HepG2 (cell line): ENCODE data around the gene PMFBP1. TPM values are rescaled to one million over a fixed set of nuclear protein-coding genes. Genes with fewer than 3 reads are reported as not detected.

Experiments used
- ATAC-seq: fragments of 200-7000 bp; cut with Tn5 transposase; 3 replicates; pipeline ENCODE4 v1.9.1; 2020; ENCODE audit warnings: mild to moderate bottlenecking, moderate library complexity
- BruUV-seq: library from RNA; stranded (reverse); fragments of 400-500 nt; replicated peaks from 2 replicates; lab custom pipeline; 2021; lab: Mats Ljungman, UMichigan
- CTCF ChIA-PET: fragments of 300-600 bp; formaldehyde crosslinking; extraction: SDS; loops from one replicate; lab custom pipeline; 2021; ENCODE audit warnings: low total read pairs, inconsistent platforms, low intra/inter-chr PET ratio; lab: Yijun Ruan, JAX
- POLR2A ChIA-PET: fragments of 350-600 bp; sonication (Branson Sonifier 250); formaldehyde crosslinking; loops from one replicate; lab custom pipeline; 2020; ENCODE audit warnings: antibody characterized with exemption, inconsistent platforms; lab: Yijun Ruan, JAX
- DNase-seq: peaks from one replicate; pipeline ENCODE4 v3.0.0-alpha.2; 2015; ENCODE audit warnings: low spot score
- FAIRE-seq: peaks from 3 replicates; lab custom pipeline; 2011; peaks lifted over from hg19 to GRCh38; lab: Jason Lieb, UNC
- H2AFZ ChIP-seq: one replicate; pipeline ENCODE4 v1.6.1; 2011; ENCODE audit warnings: low read length, inconsistent platforms
- H3K27ac ChIP-seq: fragments of 300-600 bp; 3 replicates; pipeline ENCODE4 v1.8.0; 2011; ENCODE audit warnings: mixed run types, mild to moderate bottlenecking, mixed read lengths, low read length, inconsistent platforms; ENCODE audit not compliant: insufficient read depth; ENCODE audit errors: extremely low read length
- H3K27me3 ChIP-seq, 2 experiments: fragments of 200-600 bp in 1 of 2; 2 replicates in 1 of 2; 3 replicates in 1 of 2; pipeline versions ENCODE4 v1.6.0 to v1.8.0; 2011; ENCODE audit warnings: low read length in 2 of 2, mild to moderate bottlenecking in 2 of 2, moderate library complexity in 2 of 2, inconsistent platforms in 1 of 2; ENCODE audit not compliant: insufficient read depth in 2 of 2, control insufficient read depth in 1 of 2
- H3K36me3 ChIP-seq, 2 experiments: fragments of 200-600 bp in 1 of 2; replicated peaks in 1 of 2; 2 replicates in 1 of 2; 3 replicates in 1 of 2; pipeline versions ENCODE4 v1.5.1 to v1.8.0; 2011; ENCODE audit warnings: low read length in 2 of 2, inconsistent platforms in 1 of 2; ENCODE audit not compliant: insufficient read depth in 2 of 2, control insufficient read depth in 1 of 2
- H3K4me1 ChIP-seq: 2 replicates; pipeline ENCODE4 v1.5.1; 2012; ENCODE audit warnings: low read length, inconsistent platforms; ENCODE audit not compliant: insufficient read depth
- H3K4me2 ChIP-seq: 2 replicates; pipeline ENCODE4 v1.6.0; 2011; ENCODE audit warnings: low read depth, low read length, inconsistent platforms
- H3K4me3 ChIP-seq, 3 experiments: fragments of 200-600 bp in 1 of 3; sonication (generic), shearing (Covaris generic) in 1 of 3; replicated peaks in 1 of 3; 2 replicates each; pipeline ENCODE4 v1.5.1; 2011 to 2016; ENCODE audit warnings: low read length in 3 of 3, inconsistent platforms in 2 of 3, low read depth in 2 of 3, mild to moderate bottlenecking in 2 of 3, control low read depth in 1 of 3, mixed read lengths in 1 of 3; ENCODE audit not compliant: insufficient read depth in 1 of 3
- H3K79me2 ChIP-seq: one replicate; pipeline ENCODE4 v1.6.1; 2011; ENCODE audit warnings: low read length, inconsistent platforms; ENCODE audit not compliant: insufficient read depth
- H3K9ac ChIP-seq: 2 replicates; pipeline ENCODE4 v1.6.0; 2011; ENCODE audit warnings: mild to moderate bottlenecking, low read depth, low read length, inconsistent platforms; ENCODE audit not compliant: insufficient read depth
- H3K9me3 ChIP-seq: 2 replicates; pipeline ENCODE4 v1.5.1; 2012; ENCODE audit warnings: mild to moderate bottlenecking, low read length
- H4K20me1 ChIP-seq: 2 replicates; pipeline ENCODE4 v1.6.0; 2011; ENCODE audit warnings: inconsistent platforms, mild to moderate bottlenecking, low read length, moderate library complexity; ENCODE audit not compliant: insufficient read depth
- ARID2 ChIP-seq: sonication (generic); formaldehyde crosslinking; IDR thresholded peaks from 2 replicates; pipeline ENCODE4 v1.8.1; 2022; ENCODE audit warnings: mild to moderate bottlenecking, missing genetic modification reagents, borderline replicate concordance
- JUND ChIP-seq: sonication (generic); formaldehyde crosslinking; IDR thresholded peaks from 2 replicates; pipeline ENCODE4 v1.8.0; 2022; ENCODE audit warnings: mild to moderate bottlenecking, missing genetic modification reagents
- PHB2 ChIP-seq: fragments of 450-650 bp; IDR thresholded peaks from 2 replicates; pipeline ENCODE4 v1.6.1; 2018; ENCODE audit not compliant: partially characterized antibody
- TARDBP ChIP-seq: sonication (generic); formaldehyde crosslinking; IDR thresholded peaks from 2 replicates; pipeline ENCODE4 v1.8.0; 2022; ENCODE audit warnings: mild to moderate bottlenecking, missing genetic modification reagents
- TCF12 ChIP-seq, 2 experiments: fragments of 450-650 bp in 1 of 2; sonication (generic) in 1 of 2; formaldehyde crosslinking in 1 of 2; IDR thresholded peaks; 2 replicates each; pipeline versions ENCODE4 v1.6.1 to v1.8.0; 2017 to 2022; ENCODE audit warnings: antibody characterized with exemption in 1 of 2, mild to moderate bottlenecking in 1 of 2, missing genetic modification reagents in 1 of 2, moderate library complexity in 1 of 2
- ZNF292 ChIP-seq: sonication (generic); formaldehyde crosslinking; IDR thresholded peaks from 2 replicates; pipeline ENCODE4 v1.8.1; 2022; ENCODE audit warnings: mild to moderate bottlenecking, low read depth, missing genetic modification reagents, borderline replicate concordance
- ZNF598 ChIP-seq: sonication (generic); formaldehyde crosslinking; IDR thresholded peaks from 2 replicates; pipeline ENCODE4 v1.5.1; 2020; ENCODE audit warnings: mild to moderate bottlenecking, missing genetic modification reagents, borderline replicate concordance
- WGBS: methylation state at CpG from one replicate; pipeline ENCODE4 v1.1.6; 2017; ENCODE audit warnings: low lambda C conversion rate; 5-methylcytosine and 5-hydroxymethylcytosine counted together
- in situ Hi-C: cut with HindIII; loops from 2 replicates; pipeline ENCODE4 v1.10.0; 2017; ENCODE audit warnings: low pct_unique_long_range_greater_than_20kb; ENCODE audit not compliant: extremely low pct_ligation_motif_present
- intact Hi-C: fragments of 100-400 bp; cut with micrococcal nuclease; formaldehyde crosslinking; loops from one replicate; pipeline ENCODE4 v1.10.0; 2022; ENCODE audit not compliant: unreplicated experiment
- polyA plus RNA-seq, 8 experiments: library from polyadenylated mRNA; depleted of rRNA in 3 of 8; stranded (reverse) in 7 of 8; unstranded in 1 of 8; fragments of >200 nt; fragmentation: Illumina TruSeq in 4 of 8; extraction: Trizol in 4 of 8; gene quantifications; 2 replicates each; pipeline versions ENCODE4 v1.2.1 to v1.2.3, GENCODE V29; 2011 to 2016; ENCODE audit warnings: low read depth in 4 of 8, missing spikeins in 1 of 8, mixed read lengths in 1 of 8; ENCODE audit not compliant: insufficient read depth in 1 of 8
- total RNA-seq, 5 experiments: library from RNA; depleted of rRNA; stranded (reverse); fragments of >200 nt; fragmentation: Illumina TruSeq; extraction: Trizol; gene quantifications; 2 replicates each; pipeline ENCODE4 v1.2.3, GENCODE V29; 2016; ENCODE audit warnings: low read depth in 1 of 5
- TF ChIP-seq, protein P1 (sequence below): sonication (generic); formaldehyde crosslinking; IDR thresholded peaks from 2 replicates; pipeline ENCODE4 v1.4.0; 2020; ENCODE audit warnings: missing genetic modification reagents

The PMFBP1 gene
- total and polyA plus RNA-seq, 2 of the 13 experiments (the other 11 are each of a cell fraction or from before 2014, with no cell fraction given) = 1.9 to 3.8 TPM

DNA sequence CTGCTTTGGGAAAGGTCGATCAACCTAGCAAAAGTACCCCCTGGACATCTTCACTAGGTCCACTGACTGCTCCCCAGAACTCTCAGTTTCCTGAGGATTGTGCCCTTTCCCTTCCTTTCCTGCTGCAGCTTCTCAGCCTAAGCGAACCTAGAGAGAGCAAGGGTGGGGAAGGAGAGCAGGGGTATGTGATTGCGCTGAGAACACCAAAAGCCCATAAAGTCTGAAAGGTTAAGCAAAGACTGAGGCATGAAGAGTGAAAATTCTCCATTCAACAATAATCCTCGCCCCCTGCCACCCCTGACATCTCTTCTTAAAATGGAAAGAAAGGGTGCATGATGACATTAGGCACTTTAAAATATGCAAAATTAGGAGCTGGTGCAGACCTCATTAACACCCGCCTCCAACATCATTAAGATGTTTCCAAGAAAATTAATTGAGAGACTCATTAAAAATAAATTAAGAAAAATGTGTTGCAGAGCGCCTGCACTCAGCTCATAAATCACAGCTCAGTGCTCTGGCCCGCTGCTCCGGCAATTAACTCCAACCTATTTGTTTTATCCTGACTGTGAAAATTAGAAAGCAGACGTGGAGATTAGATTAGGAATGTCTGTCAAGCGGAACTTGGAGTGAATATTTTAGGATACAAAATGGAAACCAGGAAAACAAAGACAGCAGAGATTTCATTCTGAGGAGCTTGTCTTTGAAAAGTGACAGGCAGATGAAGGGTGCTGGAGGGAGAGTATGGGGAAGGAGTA lies 49.1 kb upstream of the PMFBP1 start:
- ATAC-seq (no peak), FAIRE-seq (no peak), DNase-seq (no peak)
- no peak overlapping the region for H3K4me2 ChIP-seq
- no peaks in the 10 kb centered on the region for H3K27me3 ChIP-seq
- no peak overlapping the region for H3K9ac ChIP-seq
- no peak for TF ChIP-seq TCF12 (IDR thresholded peaks at IDR 0.05)
- TF ChIP-seq TCF12 (CRISPR knock-in tag; IDR thresholded peaks at IDR 0.05) = no peak
- TF ChIP-seq ZNF598 (CRISPR knock-in tag) = no peak
- no peak for TF ChIP-seq JUND
- TF ChIP-seq ARID2 = no peak
- TF ChIP-seq TARDBP (CRISPR knock-in tag) = no peak
- no peak for TF ChIP-seq ZNF292 (CRISPR knock-in tag)
- no peak for TF ChIP-seq PHB2
- TF ChIP-seq, protein P1, sequence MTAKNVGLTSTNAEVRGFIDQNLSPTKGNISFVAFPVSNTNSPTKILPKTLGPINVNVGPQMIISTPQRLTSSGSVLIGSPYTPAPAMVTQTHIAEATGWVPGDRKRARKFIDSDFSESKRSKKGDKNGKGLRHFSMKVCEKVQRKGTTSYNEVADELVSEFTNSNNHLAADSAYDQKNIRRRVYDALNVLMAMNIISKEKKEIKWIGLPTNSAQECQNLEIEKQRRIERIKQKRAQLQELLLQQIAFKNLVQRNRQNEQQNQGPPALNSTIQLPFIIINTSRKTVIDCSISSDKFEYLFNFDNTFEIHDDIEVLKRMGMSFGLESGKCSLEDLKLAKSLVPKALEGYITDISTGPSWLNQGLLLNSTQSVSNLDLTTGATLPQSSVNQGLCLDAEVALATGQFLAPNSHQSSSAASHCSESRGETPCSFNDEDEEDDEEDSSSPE = no peak
- H3K36me3 ChIP-seq = no peaks in the 10 kb centered on the region
- in situ Hi-C loops = no loop called here
- H2AFZ ChIP-seq = no peak overlapping the region
- WGBS = 89% methylated on average over 10 of the region's 10 CpGs
- intact Hi-C loops = no loop called here
- BruUV-seq = no TSS peak
- CTCF ChIA-PET = no interaction called here
- H3K9me3 ChIP-seq = no peaks in the 10 kb centered on the region
- peaks cover 47% of the 10 kb centered on the region for H3K4me1 ChIP-seq
- no peaks in the 10 kb centered on the region for H3K79me2 ChIP-seq
- POLR2A ChIA-PET = no interaction called here
- H3K27ac ChIP-seq = no peak overlapping the region
- no peaks in the 10 kb centered on the region for H4K20me1 ChIP-seq
- no peak overlapping the region for H3K4me3 ChIP-seq
